ENCODE measurements around the gene IFNLR1. TPM values are rescaled to one million over a fixed set of nuclear protein-coding genes. Genes with fewer than 3 reads are reported as not detected.

IFNLR1 gene
- polyA plus RNA-seq (2013, experiment 1 of 2) = 0.41 TPM
- 0.35 TPM for polyA plus RNA-seq (2013, experiment 2 of 2)

DNA sequence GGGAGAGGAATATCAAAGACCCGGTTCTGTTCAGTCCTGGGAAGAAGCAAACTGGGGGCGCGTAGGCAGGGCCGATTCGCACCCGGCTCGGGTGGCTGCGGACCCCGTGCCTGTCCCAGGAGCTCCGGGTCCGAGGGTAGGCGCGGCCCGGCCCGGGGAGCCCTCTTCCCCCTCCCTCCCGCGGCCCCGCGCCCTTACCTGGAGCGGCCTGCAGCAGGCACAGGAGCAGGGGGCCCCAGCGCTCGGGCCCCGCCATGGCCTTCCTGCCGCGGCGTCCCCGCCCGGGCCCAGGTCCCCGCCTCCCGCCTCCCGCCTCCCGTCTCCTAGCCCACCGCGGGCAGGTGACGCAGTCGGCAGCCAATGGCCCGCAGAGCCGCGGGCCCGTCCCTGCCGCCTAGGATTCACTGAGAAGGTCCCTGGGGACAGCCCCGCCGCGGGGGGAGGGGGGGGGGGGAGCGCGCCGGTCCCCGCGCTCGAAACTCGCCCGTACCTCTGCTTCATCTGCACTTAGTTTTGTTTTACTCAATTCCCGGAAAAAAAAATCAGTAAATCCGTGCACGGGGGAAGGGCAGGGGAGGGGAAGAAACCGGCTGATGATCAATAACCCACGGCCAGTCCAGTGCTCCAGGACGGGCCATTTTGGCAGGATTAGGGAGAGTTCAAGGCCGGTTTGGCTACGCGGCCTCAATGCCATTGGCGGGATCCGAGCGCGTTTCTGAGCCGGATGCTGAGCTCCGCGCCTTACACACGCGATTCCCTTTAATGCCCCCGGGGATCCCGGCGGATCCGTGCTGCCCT, at the start of gene IFNLR1:
TSS of gene IFNLR1 (minus strand) at position 297 of the 798 bp plus-strand sequence. CDS start at position 256, 41 bp downstream.
- Histone ChIP-seq H3K27ac (ENCODE audit: low read depth, low read length, severe bottlenecking) (no peak within 1 kb of the TSS), H3K4me3 (ENCODE audit: extremely low read depth, insufficient read depth, low read length, poor library complexity, severe bottlenecking) (peak within 1 kb of the TSS; percentile 48), H3K9me3 (ENCODE audit: control insufficient read depth, low read length) (no peaks in the 10 kb centered on the region), H3K36me3 (ENCODE audit: control insufficient read depth, insufficient read depth, low read length) (no peaks in the 10 kb centered on the region), H3K4me1 (ENCODE audit: control insufficient read depth, insufficient read depth, low read length, poor library complexity, severe bottlenecking) (peaks cover 5% of the 10 kb centered on the region)
- 1% methylated on average over 44 to 51 of the region's 74 CpGs for WGBS, 2 experiments (ENCODE audit: insufficient coverage in 2 of 2)

DNA sequence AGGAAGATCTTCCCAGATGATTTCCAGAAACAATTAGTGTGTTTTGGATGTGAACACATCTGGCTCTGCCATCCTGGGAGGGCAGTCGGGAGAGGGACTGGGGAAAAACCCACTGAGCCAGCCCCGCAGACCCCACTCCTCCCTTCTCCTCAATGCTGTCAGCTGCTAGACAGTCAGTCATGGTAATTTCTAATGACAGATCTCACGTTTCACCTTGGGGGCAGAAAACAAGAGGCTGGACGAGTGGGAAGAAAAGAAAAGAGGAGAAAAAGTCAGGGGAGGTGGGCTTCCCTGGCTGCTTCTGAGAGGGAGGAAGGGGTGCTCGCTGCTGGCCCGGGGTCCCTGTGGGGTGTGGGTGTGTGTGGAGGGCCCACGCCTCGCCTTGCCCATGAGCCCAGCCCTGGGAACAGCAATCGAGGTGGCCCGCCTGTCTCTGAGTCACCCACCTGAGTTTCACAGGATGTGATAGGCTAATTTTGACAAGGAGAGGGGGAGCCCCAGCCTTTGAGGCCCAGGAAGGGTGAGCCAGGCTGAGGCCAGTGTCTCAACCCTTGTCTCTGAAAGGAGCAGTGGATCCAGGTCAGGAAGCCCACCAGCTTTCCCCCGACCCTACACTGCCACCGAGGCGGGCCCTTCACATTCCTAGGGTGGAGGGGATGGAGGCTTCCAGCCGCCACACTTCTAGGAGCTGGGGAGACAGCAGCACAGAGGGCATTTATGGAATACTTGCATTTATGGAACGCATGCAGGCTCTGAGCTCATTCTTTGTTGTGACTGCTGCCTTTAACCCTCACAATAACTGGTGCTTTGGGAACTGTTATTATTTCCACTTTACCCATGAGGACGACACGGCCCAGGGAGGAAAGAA, 49.1 kb upstream of the IFNLR1 start:
- Histone ChIP-seq H3K9me3 (ENCODE audit: control insufficient read depth, low read length) (peaks cover 8% of the 10 kb centered on the region), H3K4me3 (ENCODE audit: extremely low read depth, insufficient read depth, low read length, poor library complexity, severe bottlenecking) (no peak overlapping the region)
- 70 to 79% methylated on average over 8 to 13 of the region's 17 CpGs for WGBS, 2 experiments (ENCODE audit: insufficient coverage in 2 of 2)

DNA sequence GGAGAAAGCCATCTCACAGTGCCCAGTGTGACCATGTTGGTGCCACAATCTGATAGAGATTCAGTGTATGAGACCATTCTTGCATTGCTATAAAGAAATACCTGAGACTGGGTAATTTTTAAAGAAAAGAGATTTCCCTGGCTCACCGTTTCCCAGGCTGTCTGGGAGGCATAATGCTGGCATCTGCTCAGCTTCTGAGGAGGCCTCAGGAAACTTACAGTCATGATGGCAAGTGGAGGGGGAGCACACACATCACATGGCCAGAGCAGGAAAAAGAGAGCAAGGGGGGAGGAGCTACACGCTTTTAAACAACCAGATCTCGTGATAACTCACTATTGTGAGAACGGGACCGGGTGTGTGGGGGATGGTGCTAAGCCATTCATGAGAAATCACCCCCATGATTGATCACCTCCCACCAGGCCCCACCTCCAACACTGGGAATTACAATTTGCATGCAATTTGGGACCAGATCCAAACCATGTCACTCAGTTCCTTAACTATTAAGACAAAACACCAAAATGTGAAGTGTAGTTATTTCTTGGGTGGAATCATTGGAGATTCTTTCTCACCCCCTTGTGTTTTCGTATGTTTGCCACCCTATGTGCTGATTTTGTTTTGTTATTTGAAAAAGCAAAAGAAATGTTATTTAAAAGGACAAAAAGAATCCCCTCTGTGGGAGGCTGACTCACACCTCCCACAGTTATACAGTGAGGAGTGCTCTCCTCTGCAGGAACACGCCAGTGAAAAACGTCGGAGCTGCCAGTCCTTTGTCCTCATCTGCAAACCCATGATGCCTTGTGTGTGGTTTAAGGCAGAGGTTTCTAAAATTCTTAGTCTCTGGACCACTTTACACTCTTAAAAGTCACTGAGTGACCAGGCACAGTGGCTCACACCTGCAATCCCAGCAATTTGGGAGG, 46.9 kb upstream of the IFNLR1 start:
- 57 to 84% methylated on average over 2 to 4 of the region's 9 CpGs for WGBS, 2 experiments (ENCODE audit: insufficient coverage in 2 of 2)
- Histone ChIP-seq H3K4me3 (ENCODE audit: extremely low read depth, insufficient read depth, low read length, poor library complexity, severe bottlenecking) (no peak overlapping the region), H3K27ac (ENCODE audit: low read depth, low read length, severe bottlenecking) (no peak overlapping the region)

More for the DNA sequence above, 49.1 kb upstream of the IFNLR1 start:
- no peak overlapping the region for H3K27ac ChIP-seq (ENCODE audit: low read depth, low read length, severe bottlenecking)
- no peaks in the 10 kb centered on the region for H3K36me3 ChIP-seq (ENCODE audit: control insufficient read depth, insufficient read depth, low read length)
- peaks cover 14% of the 10 kb centered on the region for H3K4me1 ChIP-seq (ENCODE audit: control insufficient read depth, insufficient read depth, low read length, poor library complexity, severe bottlenecking)

DNA sequence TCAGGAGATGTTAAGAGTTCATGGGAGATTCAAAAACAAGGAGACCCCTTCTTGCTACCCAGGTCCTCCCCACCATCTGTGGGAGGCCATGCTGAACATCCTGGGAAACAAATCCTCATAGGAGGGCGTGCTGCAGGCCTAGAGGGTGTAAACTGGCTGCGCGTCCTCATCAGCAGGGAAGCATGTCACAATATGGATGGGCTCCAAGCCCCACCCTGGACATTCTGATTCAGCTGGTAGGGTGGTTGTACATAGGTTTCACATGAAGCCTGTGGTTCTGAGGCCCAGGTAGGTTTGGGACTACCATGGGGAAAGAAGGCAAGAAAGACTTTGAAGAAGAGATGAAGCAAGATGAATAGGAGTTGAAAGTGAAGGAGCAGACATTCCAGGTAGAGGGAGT, 44.6 kb upstream of the IFNLR1 start:
- no peak overlapping the region for H3K27ac ChIP-seq (ENCODE audit: low read depth, low read length, severe bottlenecking)
- WGBS, 2 experiments (ENCODE audit: insufficient coverage in 2 of 2) = 96 to 100% methylated on average over 3 of the region's 3 CpGs
- no peak overlapping the region for H3K4me3 ChIP-seq (ENCODE audit: extremely low read depth, insufficient read depth, low read length, poor library complexity, severe bottlenecking)
- no peaks in the 10 kb centered on the region for H3K36me3 ChIP-seq (ENCODE audit: control insufficient read depth, insufficient read depth, low read length)
- H3K4me1 ChIP-seq (ENCODE audit: control insufficient read depth, insufficient read depth, low read length, poor library complexity, severe bottlenecking) = peaks cover 10% of the 10 kb centered on the region
- peaks cover 8% of the 10 kb centered on the region for H3K9me3 ChIP-seq (ENCODE audit: control insufficient read depth, low read length)

More for the DNA sequence above, 46.9 kb upstream of the IFNLR1 start:
- Histone ChIP-seq H3K9me3 (ENCODE audit: control insufficient read depth, low read length) (peaks cover 8% of the 10 kb centered on the region), H3K4me1 (ENCODE audit: control insufficient read depth, insufficient read depth, low read length, poor library complexity, severe bottlenecking) (peaks cover 14% of the 10 kb centered on the region), H3K36me3 (ENCODE audit: control insufficient read depth, insufficient read depth, low read length) (no peaks in the 10 kb centered on the region)

DNA sequence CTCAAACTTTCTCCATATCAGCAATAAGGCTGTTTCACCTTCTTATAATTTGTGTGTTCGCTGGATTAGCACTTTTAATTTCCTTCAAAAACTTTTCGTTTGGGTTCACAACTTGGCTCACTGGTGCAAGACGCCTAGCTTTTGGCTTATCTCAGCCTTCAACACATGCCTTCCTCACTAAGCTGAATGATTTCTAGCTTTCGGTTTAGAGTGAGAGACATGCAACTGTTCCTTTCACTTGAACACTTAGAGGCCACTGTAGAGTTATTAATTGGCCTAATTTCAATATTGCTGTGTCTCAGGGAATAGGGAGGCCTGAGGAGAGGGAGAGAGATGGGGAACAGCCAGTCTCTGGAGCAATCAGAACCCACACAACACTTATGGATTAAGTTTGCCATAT, 41.2 kb upstream of the IFNLR1 start:
- WGBS, 2 experiments (ENCODE audit: insufficient coverage in 2 of 2) = 94 to 96% methylated on average over 3 of the region's 4 CpGs
- H3K4me1 ChIP-seq (ENCODE audit: control insufficient read depth, insufficient read depth, low read length, poor library complexity, severe bottlenecking) = no peaks in the 10 kb centered on the region
- H3K9me3 ChIP-seq (ENCODE audit: control insufficient read depth, low read length) = peaks cover 2% of the 10 kb centered on the region
- H3K4me3 ChIP-seq (ENCODE audit: extremely low read depth, insufficient read depth, low read length, poor library complexity, severe bottlenecking) = no peak overlapping the region
- H3K27ac ChIP-seq (ENCODE audit: low read depth, low read length, severe bottlenecking) = no peak overlapping the region
- H3K36me3 ChIP-seq (ENCODE audit: control insufficient read depth, insufficient read depth, low read length) = no peaks in the 10 kb centered on the region

DNA sequence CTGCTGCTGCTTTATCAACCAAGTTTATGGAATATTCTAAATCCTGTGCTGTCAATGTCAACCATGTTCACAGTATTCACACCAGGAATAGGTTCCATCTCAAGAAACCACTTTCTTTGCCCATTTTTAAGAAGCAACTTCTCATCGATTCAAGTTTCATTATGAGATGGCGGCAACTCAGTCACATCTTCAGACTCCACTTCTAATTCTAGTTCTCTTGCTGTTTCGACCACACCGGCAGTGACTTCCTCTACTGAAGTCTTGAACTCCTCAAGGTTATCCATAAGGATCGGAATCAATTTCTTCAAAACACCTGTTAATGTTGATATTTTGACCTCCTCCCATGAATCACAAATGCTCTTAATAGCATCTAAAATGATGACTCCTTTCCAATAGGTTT, 39.7 kb upstream of the IFNLR1 start:
- no peaks in the 10 kb centered on the region for H3K4me1 ChIP-seq (ENCODE audit: control insufficient read depth, insufficient read depth, low read length, poor library complexity, severe bottlenecking)
- no peak overlapping the region for H3K27ac ChIP-seq (ENCODE audit: low read depth, low read length, severe bottlenecking)
- H3K36me3 ChIP-seq (ENCODE audit: control insufficient read depth, insufficient read depth, low read length) = no peaks in the 10 kb centered on the region
- no peaks in the 10 kb centered on the region for H3K9me3 ChIP-seq (ENCODE audit: control insufficient read depth, low read length)
- 94 to 96% methylated on average over 5 of the region's 5 CpGs for WGBS, 2 experiments (ENCODE audit: insufficient coverage in 2 of 2)
- no peak overlapping the region for H3K4me3 ChIP-seq (ENCODE audit: extremely low read depth, insufficient read depth, low read length, poor library complexity, severe bottlenecking)

DNA sequence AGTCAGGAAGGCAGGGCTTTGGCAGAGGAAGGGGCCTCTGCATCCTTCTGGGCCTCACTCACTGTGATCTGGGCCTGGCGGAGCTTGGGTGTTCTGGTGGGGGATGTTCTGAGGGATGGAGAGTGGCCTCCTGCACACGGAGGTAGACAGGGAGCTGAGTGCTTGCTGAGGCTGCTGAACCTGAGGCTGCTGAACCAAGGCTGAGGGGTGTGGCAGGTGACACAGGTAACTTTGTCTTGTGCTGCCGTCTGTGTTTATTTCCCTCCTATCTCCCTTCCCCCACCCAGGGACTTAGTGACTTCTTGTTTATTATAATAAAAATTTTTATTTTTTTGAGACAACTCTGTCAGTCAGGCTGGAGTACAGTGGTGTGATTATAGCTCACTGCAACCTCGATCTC, 37.7 kb upstream of the IFNLR1 start:
- no peaks in the 10 kb centered on the region for H3K4me1 ChIP-seq (ENCODE audit: control insufficient read depth, insufficient read depth, low read length, poor library complexity, severe bottlenecking)
- no peak overlapping the region for H3K27ac ChIP-seq (ENCODE audit: low read depth, low read length, severe bottlenecking)
- no peaks in the 10 kb centered on the region for H3K9me3 ChIP-seq (ENCODE audit: control insufficient read depth, low read length)
- 83 to 88% methylated on average over 2 to 3 of the region's 4 CpGs for WGBS, 2 experiments (ENCODE audit: insufficient coverage in 2 of 2)
- H3K36me3 ChIP-seq (ENCODE audit: control insufficient read depth, insufficient read depth, low read length) = no peaks in the 10 kb centered on the region
- H3K4me3 ChIP-seq (ENCODE audit: extremely low read depth, insufficient read depth, low read length, poor library complexity, severe bottlenecking) = no peak overlapping the region

DNA sequence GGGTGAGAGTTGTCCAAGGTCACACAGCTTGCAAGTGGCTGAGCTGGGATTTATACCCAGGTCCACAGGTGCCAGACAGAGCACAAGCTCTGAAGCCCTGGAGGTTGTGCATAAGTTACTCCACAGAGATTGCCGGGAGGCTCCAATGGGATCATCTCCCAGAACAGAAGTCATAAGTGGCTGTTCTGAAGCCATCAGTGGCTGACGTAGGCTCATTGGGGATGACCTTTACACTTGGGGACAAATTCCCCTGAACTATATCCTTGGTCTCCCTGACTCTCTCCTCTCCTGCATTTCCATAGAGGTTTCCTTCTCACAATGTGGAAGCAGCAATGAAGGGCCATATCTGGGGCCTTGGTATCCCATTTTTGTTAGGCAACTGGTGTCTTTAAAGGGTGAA, 37.0 kb upstream of the IFNLR1 start:
- Histone ChIP-seq H3K27ac (ENCODE audit: low read depth, low read length, severe bottlenecking) (no peak overlapping the region), H3K36me3 (ENCODE audit: control insufficient read depth, insufficient read depth, low read length) (no peaks in the 10 kb centered on the region), H3K9me3 (ENCODE audit: control insufficient read depth, low read length) (no peaks in the 10 kb centered on the region), H3K4me3 (ENCODE audit: extremely low read depth, insufficient read depth, low read length, poor library complexity, severe bottlenecking) (no peak overlapping the region), H3K4me1 (ENCODE audit: control insufficient read depth, insufficient read depth, low read length, poor library complexity, severe bottlenecking) (no peaks in the 10 kb centered on the region)
- WGBS, 2 experiments (ENCODE audit: insufficient coverage in 2 of 2) = 90 to 96% methylated on average over 2 of the region's 2 CpGs

DNA sequence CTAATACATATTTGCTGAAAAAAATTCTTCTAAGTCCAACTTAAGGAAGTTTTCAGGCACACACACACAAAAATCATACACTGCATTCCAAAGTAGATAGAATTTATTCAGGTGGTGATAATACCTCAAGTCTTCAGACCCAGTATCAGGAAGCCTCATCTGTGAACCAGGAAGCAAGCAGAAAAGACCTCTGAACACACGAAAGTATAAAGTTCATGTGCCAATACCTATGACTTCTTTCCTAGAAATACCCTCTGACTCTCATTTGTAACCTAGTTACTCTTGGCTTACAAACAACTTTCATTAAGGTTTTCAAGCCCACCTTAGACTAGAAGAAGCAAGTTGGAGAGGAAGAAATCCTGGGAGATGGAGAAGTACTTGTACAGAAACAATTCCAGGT, 35.7 kb upstream of the IFNLR1 start:
- Histone ChIP-seq H3K4me3 (ENCODE audit: extremely low read depth, insufficient read depth, low read length, poor library complexity, severe bottlenecking) (no peak overlapping the region), H3K9me3 (ENCODE audit: control insufficient read depth, low read length) (no peaks in the 10 kb centered on the region), H3K36me3 (ENCODE audit: control insufficient read depth, insufficient read depth, low read length) (no peaks in the 10 kb centered on the region), H3K4me1 (ENCODE audit: control insufficient read depth, insufficient read depth, low read length, poor library complexity, severe bottlenecking) (no peaks in the 10 kb centered on the region), H3K27ac (ENCODE audit: low read depth, low read length, severe bottlenecking) (no peak overlapping the region)
- WGBS, 2 experiments (ENCODE audit: insufficient coverage in 2 of 2) = 78 to 100% methylated on average over 1 of the region's 1 CpG

DNA sequence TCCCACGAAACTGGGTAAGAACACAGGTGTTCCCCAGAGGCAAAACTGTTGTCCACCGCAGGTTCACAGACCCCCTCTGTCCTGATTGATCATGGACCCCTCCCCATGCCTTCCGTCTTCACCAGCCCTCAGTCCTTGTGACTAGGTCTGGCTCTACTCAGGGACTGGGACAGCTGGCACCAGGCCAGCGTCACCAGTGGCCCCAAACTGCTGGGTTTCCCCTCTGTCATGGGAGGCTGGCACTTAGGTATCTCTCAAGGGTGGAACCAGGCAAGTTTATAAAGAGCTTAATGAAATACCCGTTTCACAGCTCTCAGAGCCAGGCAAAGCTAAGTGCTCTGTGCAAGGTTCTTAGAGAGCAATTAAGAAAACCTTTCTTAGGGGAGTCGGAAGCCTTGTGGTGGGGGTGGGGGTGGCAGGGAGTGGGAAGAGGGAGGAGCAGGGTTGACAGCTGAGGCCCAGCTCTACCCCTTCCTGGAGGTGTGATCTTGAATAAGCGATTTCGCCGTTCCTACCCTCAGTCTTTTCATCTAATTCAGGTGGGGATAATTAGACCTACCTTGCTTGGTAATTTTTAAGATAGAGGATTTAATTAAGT, 35.0 kb upstream of the IFNLR1 start:
- H3K4me3 ChIP-seq (ENCODE audit: extremely low read depth, insufficient read depth, low read length, poor library complexity, severe bottlenecking) = no peak overlapping the region
- H3K36me3 ChIP-seq (ENCODE audit: control insufficient read depth, insufficient read depth, low read length) = no peaks in the 10 kb centered on the region
- H3K27ac ChIP-seq (ENCODE audit: low read depth, low read length, severe bottlenecking) = no peak overlapping the region
- 85 to 88% methylated on average over 4 to 7 of the region's 9 CpGs for WGBS, 2 experiments (ENCODE audit: insufficient coverage in 2 of 2)
- no peaks in the 10 kb centered on the region for H3K9me3 ChIP-seq (ENCODE audit: control insufficient read depth, low read length)
- H3K4me1 ChIP-seq (ENCODE audit: control insufficient read depth, insufficient read depth, low read length, poor library complexity, severe bottlenecking) = no peaks in the 10 kb centered on the region

All from mesodermal cell (in vitro differentiated cells).